ENCODE measurements around the gene RNF222.

RNF222 gene

DNA sequence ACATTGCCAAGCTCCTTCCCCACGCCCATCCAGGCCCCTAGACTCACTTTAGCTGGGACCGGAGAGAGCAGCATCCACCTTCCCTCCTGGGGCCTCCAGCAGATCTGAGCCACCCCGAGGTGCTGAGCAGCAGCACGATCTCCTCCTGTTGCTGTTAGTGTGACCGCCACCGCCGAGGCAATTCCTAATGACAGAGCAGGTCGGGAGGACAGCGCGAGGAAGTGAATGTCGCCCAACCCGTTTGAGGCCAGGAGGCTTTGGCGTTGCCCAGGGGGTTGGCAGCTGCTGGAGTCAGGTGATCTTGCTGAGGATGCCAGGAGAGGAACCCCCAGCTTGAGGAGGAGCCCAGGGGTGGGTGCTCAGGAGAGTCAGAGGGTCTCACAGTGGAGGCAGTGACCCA is at the start of gene RNF222:
Gene RNF222, minus strand, starts transcription at position 192 of the 400 bp plus-strand sequence. CDS start 4,366 bp downstream, outside the sequence.
- no peak for DNase-seq

GRCh38 chr17:8445536-8445935 is 47.9 kb upstream of the RNF222 start:
- no peak for DNase-seq

DNA sequence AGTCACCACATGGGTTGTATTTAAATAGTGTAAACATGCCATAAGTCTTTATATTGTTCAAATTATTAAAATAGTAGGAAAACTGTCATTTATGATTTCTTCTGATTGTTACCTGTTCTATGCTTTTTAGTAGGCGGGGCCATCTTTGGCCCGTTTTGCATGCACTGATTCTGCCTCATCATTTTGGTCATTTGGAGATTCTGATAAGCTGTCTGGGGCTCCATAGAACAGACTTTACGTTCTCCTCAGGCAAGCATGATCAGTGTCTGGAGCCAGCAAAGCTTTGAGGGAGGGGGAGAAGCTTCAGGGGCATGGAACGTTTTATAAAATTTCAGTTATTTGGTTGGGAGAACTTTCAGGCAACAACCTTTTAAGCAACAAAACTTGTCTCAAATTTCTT is 46.9 kb upstream of the RNF222 start:
- no peak for DNase-seq

DNA sequence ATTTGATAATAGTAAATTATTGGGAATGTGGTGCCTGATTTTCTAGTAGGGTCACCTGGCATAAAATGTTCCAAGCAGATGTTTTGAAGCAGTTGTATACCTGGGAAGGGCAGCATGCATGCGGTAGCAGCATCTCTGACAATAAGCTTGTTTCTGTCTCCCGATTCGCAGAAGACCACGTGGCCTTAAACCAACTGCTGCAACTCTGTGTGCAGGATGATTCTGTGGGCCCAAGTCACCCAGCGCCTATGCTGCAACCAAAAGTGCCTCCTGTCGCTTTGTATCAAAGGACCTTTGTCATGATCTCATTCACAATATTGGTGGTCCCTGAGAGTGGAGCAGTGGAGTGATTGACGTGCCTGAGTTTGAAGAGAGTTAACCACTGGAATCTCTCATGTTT is 46.1 kb upstream of the RNF222 start:
- peak in 3 of 51 donors; percentile 3 to 14 (median 5) for DNase-seq

GRCh38 chr17:8442310-8442709 is 44.7 kb upstream of the RNF222 start:
- no peak for DNase-seq

DNA sequence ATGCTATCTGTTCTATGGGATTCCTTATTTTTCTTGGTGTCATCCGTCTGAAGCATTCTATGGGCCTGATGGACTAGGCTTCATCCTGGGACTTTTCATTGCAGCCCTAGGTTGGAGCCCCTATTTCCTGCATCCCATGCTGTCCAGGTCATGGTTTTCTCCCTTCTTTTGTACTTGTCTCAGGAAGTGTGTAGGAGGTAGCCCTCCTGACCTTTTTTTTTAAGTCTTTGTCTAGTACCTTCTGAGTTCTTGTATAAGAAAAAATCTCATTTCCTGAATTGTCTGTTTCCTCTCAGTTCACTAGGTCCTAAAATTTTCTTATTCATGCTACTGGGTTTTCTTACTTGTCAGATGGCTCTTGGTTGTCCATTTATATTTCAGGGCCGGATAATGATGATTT is 44.1 kb upstream of the RNF222 start:
- DNase-seq, result no peak

GRCh38 chr17:8439681-8440080 is 42.1 kb upstream of the RNF222 start:
- DNase-seq, result no peak

- no peak for DNase-seq
Observed at GRCh38 chr17:8438441-8438840, 40.8 kb upstream of the RNF222 start.

DNA sequence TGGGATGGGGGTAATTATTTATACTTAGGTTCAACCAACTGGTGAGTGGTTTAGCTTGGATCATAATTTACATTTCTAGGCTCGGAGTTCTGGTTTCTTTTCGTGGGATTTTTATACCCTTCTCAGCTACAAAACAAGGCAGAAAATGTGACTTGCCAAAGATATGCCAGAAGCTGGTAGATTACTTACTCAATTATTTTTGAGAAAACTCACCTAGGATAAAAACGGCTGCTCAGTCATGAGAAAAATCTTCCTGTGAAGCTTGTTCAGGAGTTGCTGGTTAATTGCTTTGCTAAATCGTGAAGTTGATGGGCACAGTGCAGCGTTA is 39.2 kb upstream of the RNF222 start:
- no peak for DNase-seq

DNA sequence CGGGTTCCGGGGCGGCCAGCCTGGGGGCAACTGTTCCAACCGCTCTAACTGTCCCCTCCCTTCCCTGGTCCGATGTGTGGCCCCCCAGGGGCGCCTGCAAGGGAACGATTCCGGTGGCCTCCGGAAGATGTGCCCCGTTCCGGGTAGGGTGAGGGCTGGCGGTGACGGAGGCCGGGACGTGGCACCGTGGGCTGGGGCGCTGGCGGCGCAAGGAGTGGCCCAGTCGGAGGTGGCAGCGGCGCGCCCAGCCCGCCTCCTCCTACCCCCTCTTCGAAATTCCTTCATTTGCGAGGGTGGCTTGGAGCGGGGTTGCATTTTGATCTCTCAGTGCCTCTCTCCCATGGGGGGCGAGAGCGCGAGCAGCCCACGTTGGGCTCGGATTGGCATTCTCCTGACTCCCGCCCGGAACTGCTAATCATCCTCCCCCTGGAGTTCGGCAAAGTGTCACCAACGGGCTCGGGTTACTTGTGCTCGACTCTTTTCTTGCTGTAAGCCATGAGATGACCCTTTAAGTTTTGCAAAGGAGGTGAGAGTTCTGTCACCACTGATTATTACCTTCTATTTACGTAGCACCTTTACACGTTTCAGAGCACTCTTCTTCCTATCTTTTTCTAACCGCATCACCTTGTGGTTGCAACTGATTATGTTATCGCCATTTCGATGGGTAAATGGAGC is 38.7 kb upstream of the RNF222 start:
- peak in 30 of 51 donors; percentile 15 to 86 (median 60) for DNase-seq

DNA sequence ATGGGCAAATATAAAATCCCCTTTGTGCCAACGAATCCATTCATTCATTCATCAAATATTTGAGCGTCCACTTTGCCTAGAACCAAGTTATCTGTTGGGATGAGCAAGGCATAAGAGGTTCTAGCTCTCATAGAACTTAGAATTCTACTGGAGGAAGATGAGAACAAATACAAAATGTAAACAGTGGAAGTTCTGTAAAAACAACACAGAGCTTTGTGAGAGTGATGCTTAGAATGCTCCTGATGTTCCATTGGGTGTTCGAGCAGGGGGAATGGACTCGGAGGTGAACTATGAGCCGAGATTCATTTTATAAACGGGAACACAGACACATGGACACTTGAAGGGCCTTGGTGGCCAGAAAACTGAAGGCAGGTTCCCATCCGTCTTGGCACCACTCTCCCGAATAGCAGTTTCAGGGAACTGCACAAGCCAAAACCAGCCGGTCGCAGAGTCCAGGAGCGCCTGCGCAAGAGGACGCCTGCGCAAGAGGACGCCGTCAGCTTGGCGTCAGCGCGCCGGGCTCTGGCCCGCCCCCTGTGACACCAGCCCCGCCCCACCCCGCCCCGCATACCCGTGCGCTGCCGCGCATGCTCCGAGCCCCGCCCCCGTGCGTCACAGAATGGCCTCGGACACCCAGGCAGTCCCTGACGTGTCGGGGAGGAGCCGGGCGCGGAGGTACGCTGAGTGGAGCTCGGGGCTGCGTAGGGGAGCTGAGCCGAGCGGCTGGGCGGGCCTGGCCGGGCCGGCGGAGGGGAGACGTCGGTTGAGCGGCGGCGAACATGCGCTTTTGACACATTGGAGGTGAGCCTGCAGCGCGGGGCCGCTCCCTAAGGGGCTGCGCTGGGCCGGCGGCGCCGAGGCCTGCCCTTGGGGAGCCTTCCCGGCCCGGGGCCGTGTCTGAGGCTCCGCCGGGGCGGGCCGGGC is 37.9 kb upstream of the RNF222 start, which contains the start of gene NDEL1:
Gene NDEL1, plus strand, starts transcription at position 640 of the 924 bp plus-strand sequence. CDS start 8,388 bp downstream, outside the sequence.
- DNase-seq, result peak; percentile 73 to 100 (median 98)

GRCh38 chr17:8430966-8431365 is 33.3 kb upstream of the RNF222 start:
- DNase-seq, result peak in 8 of 51 donors; percentile 6 to 71 (median 40)

- DNase-seq, result no peak
Observed at GRCh38 chr17:8426802-8427201, 29.2 kb upstream of the RNF222 start.

DNA sequence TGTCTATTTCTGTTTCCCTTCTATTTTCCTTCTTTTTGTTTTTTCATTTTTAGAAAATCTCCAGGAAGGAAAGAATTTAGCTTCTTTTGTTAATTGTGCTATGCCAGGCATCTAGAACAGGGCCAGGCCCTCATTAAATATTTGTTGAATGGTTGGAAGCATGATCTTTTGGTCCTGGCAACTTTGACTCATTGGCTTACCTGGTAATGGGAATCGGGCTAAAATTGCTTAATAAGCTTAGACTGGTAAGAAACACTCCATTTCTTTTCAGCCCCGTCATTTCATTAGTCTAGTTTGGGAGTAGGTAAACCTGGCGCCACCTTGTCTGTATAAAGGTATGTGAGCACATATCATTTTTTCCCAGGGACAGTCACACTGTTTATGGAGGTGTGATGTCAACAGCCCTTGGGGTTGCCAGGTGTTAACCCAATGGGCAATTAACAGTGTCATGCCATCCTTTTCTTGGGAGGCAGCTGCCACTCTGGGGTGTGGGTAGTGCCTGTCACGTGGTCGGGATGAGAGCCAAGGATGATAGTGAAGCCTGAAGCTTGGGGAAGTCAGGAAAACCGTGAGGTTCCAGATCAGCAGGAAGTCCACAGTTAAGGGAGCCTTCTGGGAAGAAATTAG is 28.6 kb upstream of the RNF222 start:
- DNase-seq, result no peak

DNA sequence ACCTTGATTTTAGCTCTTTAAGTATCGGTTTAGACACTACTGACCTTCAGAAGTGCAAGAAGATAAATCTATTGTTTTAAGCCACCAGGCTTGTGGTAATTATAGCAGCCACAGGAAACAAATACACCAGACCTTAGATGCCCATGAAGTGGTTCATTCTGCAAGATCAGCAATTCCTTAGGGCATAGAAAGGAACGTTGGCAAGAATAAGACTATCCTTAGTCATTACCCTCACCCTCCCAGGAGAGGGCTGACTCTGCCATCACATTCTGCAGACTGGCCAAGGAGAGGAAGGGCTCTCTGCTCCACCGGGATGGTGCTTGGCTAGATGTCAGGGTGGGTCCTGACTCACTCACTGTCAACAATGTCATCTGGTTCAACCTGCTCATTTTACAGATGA is 23.9 kb upstream of the RNF222 start:
- no peak for DNase-seq

GRCh38 chr17:8420041-8420934 is 22.7 kb upstream of the RNF222 start:
- DNase-seq, result peak in 11 of 51 donors; percentile 1 to 26 (median 13)

DNA sequence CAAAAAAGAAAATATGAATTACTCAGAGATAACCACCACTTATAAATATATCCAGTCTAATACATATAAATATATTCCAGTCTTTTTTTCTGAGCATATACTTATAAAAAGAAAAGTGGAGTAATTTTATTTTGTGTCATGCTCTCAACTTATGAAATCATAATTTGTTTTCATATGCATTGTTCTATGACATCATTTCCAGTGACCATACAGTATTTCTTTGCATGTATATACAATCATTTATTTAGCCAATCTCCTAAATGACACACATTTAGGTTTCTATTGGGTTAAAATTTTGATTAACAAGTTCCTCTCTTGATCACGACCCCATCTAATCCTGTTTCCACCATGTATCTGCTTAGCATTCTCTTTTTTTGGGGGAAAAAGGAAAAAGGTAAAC is 21.7 kb upstream of the RNF222 start:
- no peak for DNase-seq

DNA sequence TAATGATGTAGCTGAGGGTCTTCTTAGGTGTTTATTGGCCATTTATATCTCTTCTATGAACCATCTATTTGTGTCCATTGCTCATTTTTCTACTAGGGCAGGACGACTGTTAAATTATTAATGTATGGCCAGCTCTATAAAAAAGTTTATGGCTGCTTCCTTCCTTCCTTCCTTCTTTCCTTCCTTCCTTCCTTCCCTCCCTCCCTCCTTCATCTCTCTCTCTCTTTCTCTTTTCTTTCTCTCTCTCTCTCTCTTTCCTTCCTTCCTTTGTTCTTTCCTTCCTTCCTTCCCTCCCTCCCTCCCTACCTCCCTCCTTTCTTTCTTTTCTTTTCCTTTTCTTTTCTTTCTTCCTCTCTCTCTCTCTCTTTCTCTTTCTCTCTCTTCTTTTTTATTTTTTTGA is 20.8 kb upstream of the RNF222 start:
- no peak for DNase-seq

GRCh38 chr17:8417806-8418205 is 20.2 kb upstream of the RNF222 start:
- DNase-seq, result no peak

- no peak for DNase-seq
Observed at GRCh38 chr17:8413938-8414337, 16.3 kb upstream of the RNF222 start.

DNA sequence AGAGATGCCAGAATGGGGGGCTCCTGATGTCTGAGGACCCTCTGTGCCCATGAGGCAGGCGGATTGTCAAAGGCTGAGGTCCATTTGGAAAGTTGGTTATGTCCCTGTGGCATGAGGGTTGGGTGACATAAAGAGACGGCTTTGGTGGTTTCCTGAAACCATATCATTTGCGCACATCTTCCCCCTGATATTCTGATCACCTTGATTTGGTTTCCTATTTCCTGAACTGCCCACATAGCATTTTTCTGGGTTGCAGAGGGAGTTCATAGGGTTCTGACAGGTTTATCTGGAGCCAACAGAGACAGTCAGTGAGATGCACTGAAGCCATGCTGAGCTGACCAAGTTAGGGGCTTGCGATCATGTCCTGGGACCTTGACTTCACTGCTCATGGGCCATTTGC is 15.7 kb upstream of the RNF222 start:
- DNase-seq, result no peak

Data from hypothalamus (tissue), 51 donors.